Stomach (tissue), 9 donors: ENCODE data around the gene SETD4. TPM values are rescaled to one million over a fixed set of nuclear protein-coding genes. Genes with fewer than 3 reads are reported as not detected.

ENCODE experiments used
- DNase-seq, 2 donors: peaks; one replicate each; pipeline versions ENCODE4 v3.0.0 to v3.0.0-alpha.2; 2013 to 2019
- H3K27ac ChIP-seq, 5 donors: fragments of 200-600 bp in 4 of 5; sonication (generic) in 4 of 5; one replicate each; pipeline ENCODE4 v1.5.1; 2013 to 2019; ENCODE audit warnings: mild to moderate bottlenecking in 1 of 5, moderate library complexity in 1 of 5
- H3K27me3 ChIP-seq, 3 donors: fragments of 200-600 bp; sonication (generic); one replicate each; pipeline ENCODE4 v1.5.1; 2017 to 2019; ENCODE audit warnings: mixed run types in 1 of 3
- H3K36me3 ChIP-seq, 4 donors: fragments of 200-600 bp; sonication (generic); 1 replicate in 3 of 4; 2 replicates in 1 of 4; pipeline ENCODE4 v1.5.1; 2016 to 2019
- H3K4me1 ChIP-seq, 4 donors: fragments of 200-600 bp; sonication (generic); one replicate each; pipeline ENCODE4 v1.5.1; 2016 to 2019
- H3K4me3 ChIP-seq, 4 donors: fragments of 200-600 bp; sonication (generic) in 3 of 4; one replicate each; pipeline ENCODE4 v1.5.1; 2016 to 2019; ENCODE audit warnings: mild to moderate bottlenecking in 1 of 4
- H3K9me3 ChIP-seq, 4 donors: fragments of 200-600 bp; sonication (generic); one replicate each; pipeline ENCODE4 v1.5.1; 2016 to 2019
- CTCF ChIP-seq, 7 experiments: fragments of 450-650 bp in 4 of 7; fragments of 200-600 bp in 3 of 7; sonication (generic) in 3 of 7; IDR thresholded peaks; one replicate each; pipeline ENCODE4 v1.5.1; 2016 to 2019; ENCODE audit warnings: antibody characterized with exemption in 7 of 7, control low read depth in 2 of 7, mild to moderate bottlenecking in 1 of 7
- EP300 ChIP-seq: sonication (generic); formaldehyde crosslinking; IDR thresholded peaks from one replicate; pipeline ENCODE4 v1.6.1; 2017; ENCODE audit warnings: antibody characterized with exemption
- POLR2A ChIP-seq, 4 donors: fragments of 450-650 bp; IDR thresholded peaks; one replicate each; pipeline ENCODE4 v1.6.1; 2016; ENCODE audit warnings: antibody characterized with exemption in 4 of 4, control low read depth in 2 of 4, mild to moderate bottlenecking in 1 of 4, moderate library complexity in 1 of 4
- POLR2AphosphoS5 ChIP-seq, 3 donors: sonication (generic); formaldehyde crosslinking; IDR thresholded peaks; one replicate each; pipeline ENCODE4 v1.6.1; 2016; ENCODE audit warnings: antibody characterized with exemption in 3 of 3
- WGBS, 5 donors: extraction: QIAGEN DNeasy Blood & Tissue Kit in 3 of 5; methylation state at CpG; one replicate each; pipeline versions ENCODE4 v1.1.5 to v1.1.7; 2013 to 2018; 5-methylcytosine and 5-hydroxymethylcytosine counted together
- intact Hi-C: fragments of 100-400 bp; cut with DNase I; formaldehyde crosslinking; loops from one replicate; pipeline ENCODE4 v1.15.1; 2023; ENCODE audit warnings: low total_unique reads
- polyA plus RNA-seq, 3 donors: library from polyadenylated mRNA; stranded (reverse); fragments of 200-250 nt; gene quantifications; one replicate each; pipeline ENCODE4 v1.2.3, GENCODE V29; 2013
- total RNA-seq, 5 donors: library from RNA; depleted of rRNA; stranded (reverse); fragments of >200 nt; gene quantifications; one replicate each; pipeline versions ENCODE4 v1.1.0 to v1.2.3, GENCODE V29; 2014 to 2016
- donor health status: healthy with polysubstance abuse.
- donor health status: Bipolar disorder and iron deficiency.
- donor health status: healthy.

Gene SETD4
- total and polyA plus RNA-seq, 8 donors = 6.9 to 87.5 (median 25.5) TPM

- WGBS, 5 donors = 45 to 62% (median 48%) methylated on average over 10 of the region's 10 CpGs
- no peaks in the 10 kb centered on the region for H3K36me3 ChIP-seq
- intact Hi-C loops = no loop called here
- H3K9me3 ChIP-seq = no peaks in the 10 kb centered on the region
- H3K4me1 ChIP-seq = peaks cover 0 to 18% (median 13%) of the 10 kb centered on the region in 4 donors
- H3K27ac ChIP-seq = peak overlapping the region in 4 of 5 donors; percentile 6 to 76 (median 38)
- H3K27me3 ChIP-seq = no peaks in the 10 kb centered on the region
- peak in 1 of 2 donors; percentile 61 for DNase-seq
- no peak overlapping the region for H3K4me3 ChIP-seq
- TF ChIP-seq POLR2A (IDR thresholded peaks at IDR 0.05) (no peak), EP300 (no peak), CTCF (IDR thresholded peaks at IDR 0.05) (no peak), POLR2AphosphoS5 (IDR thresholded peaks at IDR 0.05) (no peak)
Observed at GRCh38 chr21:35989138-35989735, 71.1 kb downstream of the SETD4 start.

GRCh38 chr21:35988416-35989137, 71.7 kb downstream of the SETD4 start:
- Histone ChIP-seq H3K36me3 (no peaks in the 10 kb centered on the region), H3K27me3 (no peaks in the 10 kb centered on the region), H3K4me3 (no peak overlapping the region), H3K4me1 (peaks cover 0 to 18% (median 13%) of the 10 kb centered on the region in 4 donors), H3K9me3 (no peaks in the 10 kb centered on the region), H3K27ac (peak overlapping the region in 4 of 5 donors; percentile 6 to 76 (median 48))
- TF ChIP-seq POLR2AphosphoS5 (IDR thresholded peaks at IDR 0.05) (no peak), POLR2A (IDR thresholded peaks at IDR 0.05) (no peak), CTCF (IDR thresholded peaks at IDR 0.05) (no peak), EP300 (no peak)
- 28 to 44% (median 37%) methylated on average over 6 of the region's 6 CpGs for whole genome bisulfite sequencing, 5 donors
- intact Hi-C loops = no loop called here
- no peak for DNase-seq

- Histone ChIP-seq H3K27ac (peak overlapping the region in 3 of 5 donors; percentile 33 to 63 (median 48)), H3K27me3 (no peaks in the 10 kb centered on the region), H3K4me1 (peaks cover 0 to 18% (median 13%) of the 10 kb centered on the region in 4 donors), H3K9me3 (no peaks in the 10 kb centered on the region), H3K36me3 (no peaks in the 10 kb centered on the region), H3K4me3 (no peak overlapping the region)
- WGBS, 5 donors = 15 to 39% (median 25%) methylated on average over 5 of the region's 5 CpGs
- TF ChIP-seq POLR2AphosphoS5 (IDR thresholded peaks at IDR 0.05) = peak in 2 of 3 donors; percentile 60 to 79
- no peak for TF ChIP-seq CTCF (IDR thresholded peaks at IDR 0.05)
- peak; percentile 63 to 88 for DNase-seq
- intact Hi-C loops = no loop called here
Observed at GRCh38 chr21:35987475-35987874, 72.9 kb downstream of the SETD4 start.

GRCh38 chr21:35984654-35985361, 75.5 kb downstream of the SETD4 start:
- TF ChIP-seq CTCF (IDR thresholded peaks at IDR 0.05) (no peak), POLR2A (IDR thresholded peaks at IDR 0.05) (no peak), EP300 (no peak), POLR2AphosphoS5 (IDR thresholded peaks at IDR 0.05) (no peak)

More at GRCh38 chr21:35984654-35985361, 75.5 kb downstream of the SETD4 start:
- Histone ChIP-seq H3K27ac (no peak overlapping the region), H3K36me3 (no peaks in the 10 kb centered on the region), H3K4me3 (no peak overlapping the region), H3K4me1 (peaks cover 0 to 21% (median 15%) of the 10 kb centered on the region in 4 donors), H3K27me3 (no peaks in the 10 kb centered on the region), H3K9me3 (no peaks in the 10 kb centered on the region)
- DNase-seq = peak in 1 of 2 donors; percentile 71
- WGBS, 5 donors = 48 to 58% (median 51%) methylated on average over 11 of the region's 11 CpGs
- intact Hi-C loops = no loop called here
